GM19025 (cell line): Measurements from ENCODE around the gene CACNG6.
"Not testable (repeated sequence)": the region's sequence is repeated elsewhere in the genome, so short reads cannot be mapped to it uniquely, and the experiment has no call there.

ENCODE experiments used
- ATAC-seq: cut with Tn5 transposase; IDR thresholded peaks from one replicate; pipeline ENCODE4 v1.9.1; 2021; ENCODE audit warnings: mild to moderate bottlenecking, low read depth, moderate library complexity; ENCODE audit not compliant: unreplicated experiment

The CACNG6 gene

DNA sequence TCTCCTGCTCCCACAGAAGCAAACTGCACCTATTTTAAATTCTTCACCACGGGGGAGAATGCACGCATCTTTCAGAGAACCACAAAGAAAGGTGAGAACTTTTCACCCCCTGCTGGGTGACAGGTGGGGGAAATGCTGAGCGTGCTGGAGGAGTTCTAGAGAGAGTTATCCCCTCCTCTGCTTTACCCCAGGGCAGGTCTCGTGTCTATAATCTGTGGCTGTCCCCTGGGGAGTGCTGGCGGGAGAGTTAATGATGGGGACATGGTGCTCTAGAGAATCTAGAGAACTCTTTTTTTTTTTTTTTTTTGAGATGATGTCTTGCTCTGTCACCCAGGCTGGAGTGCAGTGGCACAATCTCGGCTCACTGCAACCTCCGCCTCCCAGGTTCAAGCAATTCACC, 6.8 kb downstream of the CACNG6 start:
- no peak for ATAC-seq

DNA sequence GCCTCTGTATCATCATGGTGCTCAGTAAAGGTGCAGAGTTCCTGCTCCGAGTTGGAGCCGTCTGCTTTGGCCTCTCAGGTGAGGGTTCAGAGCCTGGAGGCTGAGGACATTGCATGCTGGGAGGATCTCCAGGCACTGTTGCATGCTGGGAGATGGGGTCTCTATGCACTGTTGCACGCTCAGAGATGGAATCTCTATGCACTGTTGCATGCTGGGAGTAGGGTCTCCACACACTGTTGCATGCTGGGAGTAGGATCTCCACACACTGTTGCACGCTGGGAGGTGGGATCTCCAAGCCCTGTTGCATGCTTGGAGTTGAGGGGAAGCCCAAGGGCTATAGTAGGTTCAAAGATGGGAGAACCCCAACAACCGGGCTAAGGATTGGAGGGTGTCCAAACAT, 8.3 kb downstream of the CACNG6 start:
- ATAC-seq = no peak

DNA sequence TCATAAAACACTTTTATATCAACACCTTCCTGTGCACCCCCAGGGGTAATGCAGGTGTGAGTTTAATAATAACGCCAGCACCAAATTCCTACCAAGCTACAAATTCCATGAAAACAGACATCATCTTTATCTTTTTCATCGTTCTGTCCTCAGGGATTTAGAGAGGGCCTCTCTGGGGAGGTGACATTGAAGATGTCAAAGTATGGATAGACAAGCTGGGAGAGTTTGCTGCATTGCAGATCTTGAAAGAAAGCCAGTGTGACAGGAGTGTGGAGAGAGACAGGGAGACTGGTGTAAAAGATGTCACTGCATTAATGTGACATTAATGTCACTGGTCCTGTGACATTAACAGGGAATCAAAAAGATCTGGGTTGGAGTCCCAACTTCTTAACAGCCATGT, 10.1 kb downstream of the CACNG6 start:
- no peak for ATAC-seq

DNA sequence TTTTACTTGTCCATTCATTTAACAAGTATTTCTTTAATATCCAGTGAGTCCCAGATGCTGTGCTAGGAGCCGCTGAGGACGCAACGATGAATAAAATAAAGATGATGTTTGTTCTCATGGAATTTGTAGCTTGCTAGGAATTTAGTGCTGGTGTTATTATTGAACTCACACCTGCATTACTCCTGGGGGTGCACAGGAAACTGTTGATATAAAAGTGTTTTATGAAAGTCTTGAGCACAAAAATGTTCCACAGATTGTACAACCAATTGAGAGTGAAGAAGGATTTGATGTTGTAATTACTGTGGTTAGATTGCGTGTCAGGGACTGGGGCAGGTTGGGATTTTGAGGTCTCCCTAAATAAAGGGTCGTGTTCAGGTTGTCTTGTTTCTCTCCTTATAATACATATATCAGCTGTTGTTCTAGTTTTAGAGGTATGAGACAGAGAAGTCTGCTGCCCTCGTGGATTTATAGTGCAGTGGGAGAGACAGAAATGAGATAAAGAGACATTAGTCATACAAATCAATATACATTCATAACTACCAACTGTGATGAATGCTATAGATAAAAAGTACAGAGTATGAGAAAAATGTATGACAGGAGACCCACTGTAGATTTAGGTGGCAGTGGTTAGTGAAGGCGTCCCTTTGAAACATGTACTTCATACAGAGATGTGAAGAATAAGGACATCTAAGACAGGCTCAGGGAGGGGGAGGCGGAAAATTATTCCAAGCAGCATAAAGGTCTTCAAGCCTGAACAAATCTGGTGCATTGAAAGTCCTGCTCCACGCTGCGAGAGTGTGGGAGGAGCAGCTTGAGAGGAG, 11.3 kb downstream of the CACNG6 start:
- ATAC-seq = no peak

DNA sequence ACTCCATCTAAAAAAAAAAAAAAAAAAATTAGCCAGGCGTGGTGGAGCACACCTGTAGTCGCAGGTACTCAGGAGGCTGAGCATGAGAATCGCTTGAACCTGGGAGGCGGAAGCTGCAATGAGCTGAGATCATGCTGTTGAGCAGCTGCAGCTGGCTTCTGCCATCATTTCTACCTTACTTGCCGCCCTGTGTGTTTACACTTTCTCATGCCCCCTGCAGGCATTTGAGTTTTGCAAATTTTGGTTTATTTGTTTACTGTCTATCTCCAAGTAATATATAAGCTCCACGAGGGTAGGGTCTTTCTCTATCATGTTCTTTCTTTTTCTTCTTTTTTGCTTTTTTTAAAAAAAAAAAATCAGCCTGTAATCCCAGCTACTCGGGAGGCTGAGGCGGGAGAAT, 18.0 kb downstream of the CACNG6 start:
- no peak for ATAC-seq

DNA sequence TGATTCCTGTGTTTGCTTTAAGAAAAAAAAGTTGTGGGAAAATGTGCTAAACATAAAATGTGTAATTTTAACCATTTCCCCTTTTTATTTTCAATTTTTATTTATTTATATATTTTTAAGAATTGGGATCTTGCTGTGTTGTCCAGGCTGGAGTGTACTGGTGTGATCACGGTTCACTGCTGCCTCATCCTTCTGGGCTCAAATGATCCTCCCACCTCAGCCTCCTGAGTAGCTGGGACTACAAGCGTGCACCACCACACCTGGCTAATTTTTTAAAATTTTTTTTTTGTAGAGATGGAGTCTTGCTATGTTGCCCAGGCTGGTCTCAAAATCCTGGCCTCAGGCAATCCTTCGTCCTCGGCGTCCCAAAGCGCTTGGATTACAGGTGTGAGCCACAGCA, 19.0 kb downstream of the CACNG6 start:
- no peak for ATAC-seq

DNA sequence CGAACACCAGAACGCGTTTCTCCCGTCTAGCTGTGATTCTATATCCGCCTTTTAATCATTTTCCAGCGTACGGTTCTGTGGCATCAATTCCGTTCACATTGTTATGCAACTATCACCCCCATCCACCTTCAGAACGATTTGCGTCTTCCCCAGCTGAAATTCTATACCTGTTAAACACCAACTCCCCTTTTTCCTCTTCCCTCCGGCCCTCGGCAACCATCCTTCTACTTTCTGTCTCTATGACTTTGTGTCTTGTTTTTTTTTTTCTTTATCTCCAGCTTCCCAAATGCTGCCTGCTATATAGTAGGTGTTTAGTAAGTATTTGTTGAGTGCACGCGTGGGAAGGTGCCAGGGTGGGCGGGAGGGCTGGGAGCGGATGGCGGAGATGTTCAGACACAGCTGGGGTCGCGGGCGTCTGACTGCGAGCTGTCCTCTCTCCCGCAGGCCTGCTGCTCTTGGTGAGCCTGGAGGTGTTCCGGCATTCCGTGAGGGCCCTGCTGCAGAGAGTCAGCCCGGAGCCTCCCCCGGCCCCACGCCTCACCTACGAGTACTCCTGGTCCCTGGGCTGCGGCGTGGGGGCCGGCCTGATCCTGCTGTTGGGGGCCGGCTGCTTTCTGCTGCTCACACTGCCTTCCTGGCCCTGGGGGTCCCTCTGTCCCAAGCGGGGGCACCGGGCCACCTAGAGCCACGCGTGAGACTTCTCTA, 20.2 kb downstream of the CACNG6 start:
- ATAC-seq = no peak

DNA sequence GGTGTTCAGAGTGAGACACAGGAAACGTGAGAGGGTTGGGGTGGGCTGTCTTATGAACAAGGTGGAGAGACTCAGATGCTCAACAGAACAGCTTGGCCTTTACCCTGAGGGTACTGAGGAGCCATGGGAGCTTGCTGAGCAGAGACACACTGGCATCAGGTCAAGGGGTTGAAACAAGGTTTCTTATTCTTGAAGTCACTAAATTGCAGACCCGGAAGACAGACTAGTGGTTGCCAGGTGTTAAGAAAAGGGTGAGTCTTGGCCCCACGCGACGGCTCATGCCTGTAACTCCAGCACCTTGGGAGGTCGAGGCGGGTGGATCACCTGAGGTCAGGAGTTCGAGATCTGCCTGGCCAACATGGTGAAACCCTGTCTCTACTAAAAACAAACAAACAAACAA, 22.4 kb downstream of the CACNG6 start:
- ATAC-seq = no peak

DNA sequence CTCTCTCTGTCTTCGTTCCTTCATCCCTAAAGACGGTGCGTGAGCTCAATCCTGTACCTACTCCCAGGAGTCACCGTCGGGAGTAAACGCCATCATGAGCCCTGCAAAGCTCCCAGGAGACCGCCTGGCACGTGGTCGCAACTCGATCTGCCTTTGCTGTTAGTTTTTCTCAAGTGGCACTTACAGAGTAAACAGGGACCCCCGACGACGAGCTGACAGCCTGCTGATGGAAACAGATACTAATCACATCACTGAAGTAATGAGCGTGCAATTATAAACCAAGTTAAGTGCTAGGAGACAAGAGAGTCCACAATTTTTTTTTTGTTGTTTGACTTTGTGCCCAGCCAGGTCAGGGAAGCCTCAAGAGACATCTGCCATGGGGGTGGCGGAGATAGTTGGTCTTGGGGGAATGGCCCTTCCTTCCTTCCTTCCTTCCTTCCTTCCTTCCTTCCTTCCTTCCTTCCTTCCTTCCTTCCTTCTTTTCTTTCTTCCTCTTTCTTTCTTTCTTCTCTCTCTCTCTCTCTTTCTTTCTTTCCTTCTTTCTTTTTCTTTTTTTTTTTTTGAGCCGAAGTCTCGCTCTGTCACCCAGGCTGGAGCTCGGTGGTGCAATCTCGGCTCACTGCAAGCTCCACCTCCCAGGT, 23.6 kb downstream of the CACNG6 start:
- no peak for ATAC-seq

DNA sequence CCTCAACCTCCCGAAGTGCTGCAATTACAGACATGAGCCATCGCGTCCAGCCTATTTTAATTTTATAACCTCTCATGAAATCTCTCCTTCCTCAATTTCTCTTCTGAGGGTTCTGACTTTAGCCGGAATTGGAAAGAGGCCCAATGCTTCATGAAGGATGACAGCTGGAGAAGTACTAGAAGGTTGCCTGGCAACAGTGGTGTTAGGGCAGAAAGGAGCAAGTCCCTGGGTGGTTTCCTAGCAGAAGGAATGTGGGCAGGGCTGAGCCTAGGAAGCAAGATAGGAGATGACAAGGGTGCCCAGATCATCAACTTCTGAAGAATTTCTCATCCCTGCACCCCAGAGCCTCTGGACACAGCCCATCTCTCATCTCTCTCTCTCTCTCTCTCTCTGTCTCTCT, 25.8 kb downstream of the CACNG6 start:
- no peak for ATAC-seq

DNA sequence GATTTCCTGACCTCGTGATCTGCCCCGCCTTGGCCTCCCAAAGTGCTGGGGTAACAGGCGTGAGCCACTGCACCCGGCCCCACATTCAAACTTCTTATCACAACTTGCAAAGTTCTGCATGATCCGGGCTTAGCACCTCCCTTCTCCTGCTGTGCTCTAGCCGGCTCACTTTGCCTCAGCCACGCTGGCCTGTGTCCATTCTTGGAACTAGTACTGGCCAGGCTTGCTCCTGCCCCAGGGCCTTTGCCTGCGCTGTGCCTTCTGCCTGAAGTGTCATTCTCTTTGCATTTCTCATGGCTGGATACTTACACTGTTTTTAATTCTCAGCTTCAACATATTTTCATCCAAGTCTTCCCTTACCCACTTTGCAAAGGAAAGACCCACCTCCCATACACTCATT, 29.9 kb downstream of the CACNG6 start:
- no peak for ATAC-seq

DNA sequence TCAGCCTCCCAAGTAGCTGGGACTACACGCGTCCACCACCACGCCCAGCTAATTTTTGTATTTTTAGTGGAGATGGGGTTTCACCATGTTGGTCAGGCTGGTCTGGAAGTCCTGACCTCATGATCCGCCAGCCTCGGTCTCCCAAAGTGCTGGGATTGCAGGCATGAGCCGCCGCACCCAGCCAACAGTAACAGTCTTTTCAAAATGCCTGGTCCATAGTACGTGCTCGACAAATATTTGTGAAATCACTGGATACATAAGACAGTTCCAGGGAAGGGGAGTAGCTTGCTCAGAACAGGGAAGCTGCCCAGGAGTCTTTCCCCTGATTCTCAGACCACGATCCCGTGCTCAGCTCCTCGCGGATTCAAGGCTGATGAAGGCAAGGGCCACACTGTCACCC, 30.5 kb downstream of the CACNG6 start:
- ATAC-seq = no peak

DNA sequence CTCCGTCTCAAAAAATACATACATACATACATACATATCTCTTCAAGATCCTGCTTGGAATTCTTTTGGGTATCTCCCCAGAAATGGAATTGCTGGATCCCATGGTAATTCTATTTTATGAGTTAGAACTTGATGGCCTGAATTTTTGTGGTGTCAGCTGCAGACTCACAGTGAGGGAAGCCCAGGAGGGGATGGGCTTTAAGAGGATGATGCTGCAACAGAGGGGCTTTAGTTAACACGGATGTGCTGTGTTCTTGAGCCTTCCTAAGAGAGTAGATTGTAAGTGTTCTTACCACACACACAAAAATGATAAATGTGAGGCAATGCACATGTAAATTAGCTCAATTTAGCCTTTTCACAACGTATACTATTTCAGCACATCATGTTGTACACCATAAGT, 31.8 kb downstream of the CACNG6 start:
- no peak for ATAC-seq

DNA sequence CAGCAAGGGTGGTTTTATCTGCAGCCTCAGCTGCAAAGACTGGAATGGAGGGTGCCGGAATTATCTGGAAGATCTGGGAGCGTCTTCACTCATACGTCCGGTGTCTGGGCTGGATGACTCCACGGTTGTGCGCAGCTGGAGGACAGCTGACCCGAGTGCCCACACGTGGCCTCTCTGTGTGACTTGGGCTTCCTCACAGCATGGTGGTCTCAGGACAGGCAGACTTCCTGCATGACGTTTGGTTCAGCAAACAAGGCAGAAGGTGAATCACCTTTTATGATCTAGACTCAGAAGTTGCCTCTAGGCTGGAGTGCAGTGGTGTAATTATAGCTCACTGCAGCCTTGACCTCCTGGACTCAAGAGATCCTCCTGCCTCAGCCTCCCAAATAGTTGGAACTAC, 33.2 kb downstream of the CACNG6 start:
- ATAC-seq = no peak

DNA sequence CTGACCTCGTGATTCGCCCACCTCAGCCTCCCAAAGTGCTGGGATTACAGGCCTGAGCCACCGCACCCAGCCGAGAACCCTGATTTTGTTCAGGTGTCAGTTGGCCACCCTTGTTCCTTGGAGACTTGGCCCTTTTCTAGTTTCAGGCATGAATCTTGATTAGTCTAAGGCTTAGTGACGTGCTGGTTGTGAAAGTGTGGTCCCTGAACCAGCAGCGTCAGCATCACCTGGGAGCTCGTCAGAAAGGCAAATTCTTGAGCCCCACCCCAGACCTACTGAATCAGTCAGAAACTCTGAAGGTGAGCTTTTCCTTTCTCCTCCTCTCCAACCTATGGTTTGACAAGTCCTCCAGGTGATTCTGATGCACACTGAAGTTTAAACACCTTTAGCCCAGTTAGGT, 35.2 kb downstream of the CACNG6 start:
- no peak for ATAC-seq

DNA sequence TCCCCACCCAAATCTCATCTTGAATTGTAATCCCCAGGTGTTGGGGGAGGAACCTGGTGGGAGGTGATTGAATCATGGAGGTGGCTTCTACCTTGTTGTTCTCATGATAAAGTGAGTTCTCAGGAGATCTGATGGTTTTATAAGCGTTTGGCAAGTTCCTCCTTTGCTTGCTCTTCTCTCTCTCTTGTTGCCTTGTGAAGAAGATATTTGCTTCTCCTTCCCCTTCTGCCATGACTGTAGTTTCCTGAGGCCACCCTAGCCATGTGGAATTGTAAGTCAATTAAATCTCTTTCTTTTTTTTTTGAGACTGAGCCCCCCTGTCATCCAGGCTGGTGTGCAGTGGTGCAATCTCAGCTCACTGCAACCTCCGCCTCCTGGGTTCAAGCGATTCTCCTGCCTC, 37.9 kb downstream of the CACNG6 start:
- no peak for ATAC-seq

DNA sequence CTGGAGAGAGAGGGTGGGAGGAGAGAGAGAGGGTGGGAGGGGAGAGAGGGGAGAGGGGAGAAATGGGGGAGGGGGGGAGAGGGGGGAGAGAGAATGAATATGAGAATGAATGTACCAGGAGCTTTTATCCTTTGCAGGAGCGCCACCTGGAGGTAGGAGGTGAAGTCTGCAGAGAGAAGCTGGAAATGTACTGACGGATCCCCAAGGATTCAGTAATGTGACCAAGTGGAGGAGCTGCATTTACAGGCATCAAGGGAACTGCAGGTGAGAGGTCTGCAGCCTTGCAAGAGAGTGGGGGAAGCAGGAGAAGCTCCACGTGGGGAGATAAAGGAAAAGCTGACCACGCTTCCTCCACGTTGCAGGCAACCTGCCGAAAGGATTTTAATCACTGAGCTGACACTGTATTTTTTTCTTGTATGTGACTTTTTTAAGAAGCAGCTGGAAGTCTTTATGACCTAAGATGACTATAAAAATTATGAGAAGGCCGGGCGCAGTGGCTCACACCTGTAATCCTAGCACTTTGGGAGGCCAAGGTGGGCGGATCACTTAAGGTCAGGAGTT, 38.6 kb downstream of the CACNG6 start:
- ATAC-seq = no peak

DNA sequence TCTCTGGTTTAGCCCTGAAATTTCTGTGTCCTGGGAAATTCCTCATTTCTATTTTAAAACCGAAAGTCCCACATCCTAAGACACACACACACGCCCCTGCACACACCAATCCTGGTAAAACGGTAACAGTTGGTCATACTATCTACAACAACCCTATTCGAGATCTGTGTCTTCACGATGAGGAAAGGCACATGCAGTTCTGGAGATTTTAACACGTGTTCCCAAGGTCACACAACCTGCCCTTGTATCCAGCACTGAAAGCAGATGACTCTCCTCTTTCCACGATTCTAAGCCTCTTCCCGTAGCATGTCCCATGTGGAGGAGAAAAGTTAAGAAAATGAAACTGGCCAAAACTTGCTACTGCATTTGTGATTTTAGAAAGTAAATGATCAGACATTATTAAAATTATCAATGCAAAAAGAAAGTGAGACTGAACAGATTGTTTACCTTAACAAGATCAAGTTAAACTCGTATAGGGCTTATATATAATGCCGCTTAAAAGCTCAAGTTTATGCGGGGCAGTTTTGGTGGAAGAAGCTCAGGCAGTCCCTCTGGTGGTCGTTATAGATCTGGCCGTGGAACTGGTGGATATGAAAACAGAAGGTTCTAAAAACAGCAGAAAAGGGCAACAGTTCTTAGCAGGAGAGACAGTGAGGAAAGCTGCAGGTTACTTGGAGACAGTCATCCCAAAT, 39.6 kb downstream of the CACNG6 start:
- ATAC-seq = no peak

DNA sequence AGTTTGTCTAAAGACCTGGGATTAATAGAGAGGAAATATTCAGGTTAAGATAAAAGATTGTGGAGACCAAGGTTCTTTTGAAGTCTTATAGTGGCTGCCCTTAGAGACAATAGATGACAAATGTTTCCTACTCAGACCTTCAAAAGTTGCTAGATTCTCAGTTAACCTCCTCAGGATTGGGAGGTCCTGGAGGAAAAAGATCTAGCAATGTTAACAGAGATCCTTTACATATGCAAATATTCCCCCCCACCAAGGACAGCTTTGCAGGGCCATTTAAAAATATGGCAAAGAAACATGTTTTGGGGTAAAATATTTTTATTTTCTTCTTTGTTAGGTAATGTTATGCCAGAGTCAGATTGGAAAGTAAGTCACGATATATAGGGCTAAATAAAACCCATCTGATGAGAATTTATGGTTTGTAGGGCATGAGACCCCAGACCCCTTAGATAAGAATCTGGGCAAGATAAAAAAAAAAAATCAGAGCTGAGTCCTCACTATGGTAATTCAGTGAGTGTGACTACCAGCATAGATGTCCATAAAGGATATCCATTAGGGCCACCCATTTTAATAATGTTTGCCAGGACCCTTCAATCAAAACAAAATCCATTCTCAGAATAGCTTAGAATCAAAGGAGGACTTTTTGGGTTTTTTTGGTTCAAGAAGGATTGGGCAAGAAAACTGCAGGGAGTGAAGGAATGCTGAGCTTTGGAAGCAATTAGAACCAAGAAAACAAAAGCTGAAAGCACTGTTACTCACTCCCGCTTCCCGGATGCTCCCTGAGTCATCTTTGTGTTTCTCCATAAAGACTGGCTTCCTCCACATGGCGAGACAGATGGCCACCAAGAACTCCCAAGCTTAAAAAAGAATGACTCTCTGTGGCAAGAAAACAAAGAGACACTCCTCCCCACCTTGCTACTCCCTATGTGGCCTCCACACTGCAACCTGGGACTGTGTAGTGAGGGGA, 44.1 kb downstream of the CACNG6 start:
- no peak for ATAC-seq

DNA sequence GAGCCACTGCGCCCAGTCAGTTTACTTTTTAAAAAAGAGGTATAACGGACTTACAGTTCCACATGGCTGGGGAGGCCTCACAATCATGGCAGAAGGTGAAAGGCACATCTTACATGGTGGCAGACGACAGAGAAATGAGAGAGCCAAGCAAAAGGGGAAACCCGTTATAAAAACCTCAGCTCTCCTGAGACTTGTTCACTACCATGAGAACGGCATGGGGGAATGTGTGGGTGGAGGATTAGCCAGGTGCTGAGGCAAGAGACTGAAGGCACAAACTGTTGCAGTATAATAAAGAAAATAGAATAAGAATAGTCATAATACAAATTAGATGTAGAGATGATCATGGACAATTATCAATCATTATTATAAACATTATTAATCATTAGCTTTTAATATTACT, 45.1 kb downstream of the CACNG6 start:
- ATAC-seq = not testable (repeated sequence)
